Loucy (cell line): ENCODE data around the gene AHDC1.

Experiments
- EZH2phosphoT487 ChIP-seq: fragments of 200-600 bp; IDR thresholded peaks from 2 replicates; pipeline ENCODE4 v1.6.1; 2018; ENCODE audit warnings: antibody characterized with exemption, mild to moderate bottlenecking, moderate library complexity, borderline replicate concordance
- TF ChIP-seq, protein P1 (sequence below): fragments of 200-600 bp; sonication (generic); conservative IDR thresholded peaks from 2 replicates; pipeline ENCODE4 v1.5.1; 2014; ENCODE audit warnings: mild to moderate bottlenecking, antibody characterized with exemption, low read length

DNA sequence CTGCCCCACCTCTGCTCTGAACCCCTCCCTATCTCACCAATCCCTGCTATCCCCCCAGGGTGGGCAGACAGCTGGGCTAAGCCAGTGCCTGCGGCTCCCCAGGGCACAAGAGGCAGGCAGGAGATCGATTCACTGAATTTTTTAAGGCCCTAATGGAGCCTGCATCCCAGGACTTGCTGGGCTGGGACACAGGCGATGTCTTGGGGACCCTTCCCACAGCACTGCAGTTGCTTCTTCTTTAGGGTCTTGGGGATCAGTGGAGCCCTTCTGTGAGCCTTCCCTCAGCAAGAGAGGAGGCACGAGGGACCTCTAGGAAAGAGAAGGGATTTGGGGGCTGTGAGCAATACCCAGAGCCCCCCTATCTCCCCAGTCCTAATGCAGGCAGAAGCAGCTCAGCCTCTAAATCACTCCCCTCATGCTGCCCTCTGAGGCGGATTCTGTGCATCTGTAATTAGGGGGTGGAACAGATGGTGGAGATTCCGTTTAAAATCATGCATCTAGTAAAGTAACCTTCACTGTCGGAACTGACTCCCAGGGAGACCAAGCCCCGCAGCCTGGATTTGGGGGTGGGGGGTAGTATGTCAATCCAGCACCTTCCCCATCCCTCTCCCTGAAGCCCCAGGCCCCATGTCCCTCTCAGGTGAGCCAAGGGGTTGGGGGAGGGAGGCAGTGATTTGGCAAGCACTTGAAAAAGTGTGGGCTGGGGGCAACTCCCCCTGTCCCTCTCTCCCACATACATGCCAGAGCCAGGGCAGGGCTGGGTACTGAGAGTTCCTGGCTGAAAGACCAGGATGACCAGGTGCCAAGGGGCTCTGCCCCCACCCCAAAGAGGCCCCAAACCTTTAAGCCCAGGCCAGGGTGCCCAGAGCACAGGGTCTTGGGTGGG lies 10.0 kb downstream of the AHDC1 start:
- TF ChIP-seq, protein P1, sequence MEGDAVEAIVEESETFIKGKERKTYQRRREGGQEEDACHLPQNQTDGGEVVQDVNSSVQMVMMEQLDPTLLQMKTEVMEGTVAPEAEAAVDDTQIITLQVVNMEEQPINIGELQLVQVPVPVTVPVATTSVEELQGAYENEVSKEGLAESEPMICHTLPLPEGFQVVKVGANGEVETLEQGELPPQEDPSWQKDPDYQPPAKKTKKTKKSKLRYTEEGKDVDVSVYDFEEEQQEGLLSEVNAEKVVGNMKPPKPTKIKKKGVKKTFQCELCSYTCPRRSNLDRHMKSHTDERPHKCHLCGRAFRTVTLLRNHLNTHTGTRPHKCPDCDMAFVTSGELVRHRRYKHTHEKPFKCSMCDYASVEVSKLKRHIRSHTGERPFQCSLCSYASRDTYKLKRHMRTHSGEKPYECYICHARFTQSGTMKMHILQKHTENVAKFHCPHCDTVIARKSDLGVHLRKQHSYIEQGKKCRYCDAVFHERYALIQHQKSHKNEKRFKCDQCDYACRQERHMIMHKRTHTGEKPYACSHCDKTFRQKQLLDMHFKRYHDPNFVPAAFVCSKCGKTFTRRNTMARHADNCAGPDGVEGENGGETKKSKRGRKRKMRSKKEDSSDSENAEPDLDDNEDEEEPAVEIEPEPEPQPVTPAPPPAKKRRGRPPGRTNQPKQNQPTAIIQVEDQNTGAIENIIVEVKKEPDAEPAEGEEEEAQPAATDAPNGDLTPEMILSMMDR = no peak
- no peak for TF ChIP-seq EZH2phosphoT487
